ENCODE measurements around the gene RAB3B. TPM values are rescaled to one million over a fixed set of nuclear protein-coding genes. Genes with fewer than 3 reads are reported as not detected.

The RAB3B gene, protein sequence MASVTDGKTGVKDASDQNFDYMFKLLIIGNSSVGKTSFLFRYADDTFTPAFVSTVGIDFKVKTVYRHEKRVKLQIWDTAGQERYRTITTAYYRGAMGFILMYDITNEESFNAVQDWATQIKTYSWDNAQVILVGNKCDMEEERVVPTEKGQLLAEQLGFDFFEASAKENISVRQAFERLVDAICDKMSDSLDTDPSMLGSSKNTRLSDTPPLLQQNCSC
- under 1 TPM in 1 of 4 donors, not detected in 3; under 0.01 TPM for total RNA-seq

DNA sequence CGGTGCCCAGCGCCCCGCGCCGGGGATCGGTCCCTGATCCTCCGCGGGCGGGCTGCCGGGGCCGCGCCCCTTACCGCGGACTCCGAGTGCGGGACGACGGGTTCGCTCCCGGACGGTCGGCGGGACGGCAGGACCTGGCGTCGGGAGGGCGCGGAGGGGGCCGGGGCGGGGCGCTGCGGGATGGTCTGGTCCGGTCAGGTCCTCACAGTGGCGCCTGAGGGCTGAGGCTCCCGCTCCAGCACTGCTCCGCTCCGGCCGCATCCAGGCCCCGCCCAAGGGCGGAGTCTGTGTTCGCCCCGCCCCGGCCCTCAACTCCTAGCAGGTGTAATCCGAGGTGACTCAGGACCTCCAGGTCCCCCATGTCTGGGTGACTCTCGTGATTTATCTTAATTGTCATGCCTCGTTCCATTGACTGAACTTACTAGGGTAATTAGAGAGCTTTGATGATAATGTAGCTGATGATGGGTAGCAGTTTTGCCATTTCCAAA, at the start of gene RAB3B:
TSS of gene RAB3B (minus strand) at position 223 of the 488 bp plus-strand sequence. CDS start 13,583 bp downstream, outside the sequence.
- TF ChIP-seq, protein P1, sequence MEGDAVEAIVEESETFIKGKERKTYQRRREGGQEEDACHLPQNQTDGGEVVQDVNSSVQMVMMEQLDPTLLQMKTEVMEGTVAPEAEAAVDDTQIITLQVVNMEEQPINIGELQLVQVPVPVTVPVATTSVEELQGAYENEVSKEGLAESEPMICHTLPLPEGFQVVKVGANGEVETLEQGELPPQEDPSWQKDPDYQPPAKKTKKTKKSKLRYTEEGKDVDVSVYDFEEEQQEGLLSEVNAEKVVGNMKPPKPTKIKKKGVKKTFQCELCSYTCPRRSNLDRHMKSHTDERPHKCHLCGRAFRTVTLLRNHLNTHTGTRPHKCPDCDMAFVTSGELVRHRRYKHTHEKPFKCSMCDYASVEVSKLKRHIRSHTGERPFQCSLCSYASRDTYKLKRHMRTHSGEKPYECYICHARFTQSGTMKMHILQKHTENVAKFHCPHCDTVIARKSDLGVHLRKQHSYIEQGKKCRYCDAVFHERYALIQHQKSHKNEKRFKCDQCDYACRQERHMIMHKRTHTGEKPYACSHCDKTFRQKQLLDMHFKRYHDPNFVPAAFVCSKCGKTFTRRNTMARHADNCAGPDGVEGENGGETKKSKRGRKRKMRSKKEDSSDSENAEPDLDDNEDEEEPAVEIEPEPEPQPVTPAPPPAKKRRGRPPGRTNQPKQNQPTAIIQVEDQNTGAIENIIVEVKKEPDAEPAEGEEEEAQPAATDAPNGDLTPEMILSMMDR (IDR thresholded peaks at IDR 0.05; ENCODE audit: low read depth): no peak

DNA sequence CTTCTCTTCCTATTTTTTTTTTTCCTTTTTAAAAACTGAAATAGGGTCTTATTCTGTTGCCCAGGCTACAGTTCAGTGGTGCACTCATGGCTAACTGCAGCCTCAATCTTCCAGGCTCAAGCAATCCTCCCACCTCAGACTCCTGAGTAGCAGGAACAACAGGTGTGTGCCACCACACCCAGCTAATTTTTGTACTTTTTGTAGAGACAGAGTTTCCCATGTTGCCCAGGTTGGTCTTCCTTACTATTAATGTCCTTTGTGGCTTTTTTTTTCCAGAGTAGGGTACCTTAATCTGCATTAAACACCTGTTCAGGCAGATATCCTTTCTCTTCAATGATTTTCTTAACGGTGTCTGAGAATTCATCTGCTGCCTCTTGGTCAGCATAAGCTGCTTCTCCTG, 47.4 kb upstream of the RAB3B start:
- TF ChIP-seq, protein P1 (IDR thresholded peaks at IDR 0.05; ENCODE audit: low read depth): no peak

GRCh38 chr1:52037402-52037814, 46.9 kb upstream of the RAB3B start:
- TF ChIP-seq, protein P1 (IDR thresholded peaks at IDR 0.05; ENCODE audit: low read depth): no peak

DNA sequence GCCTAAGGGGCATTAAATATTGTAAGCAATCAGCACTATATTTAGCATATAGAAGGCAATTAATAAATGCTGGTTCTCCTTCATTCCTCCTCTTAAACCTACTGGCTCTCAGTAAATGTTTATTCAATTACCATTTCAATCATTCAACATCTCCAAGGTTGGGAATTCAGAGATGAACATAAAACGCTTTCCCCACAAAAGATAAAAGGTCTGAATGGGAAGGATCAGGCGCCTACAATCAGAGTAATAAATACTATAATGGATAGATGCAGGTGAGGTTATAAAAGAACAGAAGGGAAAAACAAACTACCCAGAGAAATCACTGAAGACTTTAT, 43.5 kb upstream of the RAB3B start:
- TF ChIP-seq, protein P1 (IDR thresholded peaks at IDR 0.05; ENCODE audit: low read depth): no peak

DNA sequence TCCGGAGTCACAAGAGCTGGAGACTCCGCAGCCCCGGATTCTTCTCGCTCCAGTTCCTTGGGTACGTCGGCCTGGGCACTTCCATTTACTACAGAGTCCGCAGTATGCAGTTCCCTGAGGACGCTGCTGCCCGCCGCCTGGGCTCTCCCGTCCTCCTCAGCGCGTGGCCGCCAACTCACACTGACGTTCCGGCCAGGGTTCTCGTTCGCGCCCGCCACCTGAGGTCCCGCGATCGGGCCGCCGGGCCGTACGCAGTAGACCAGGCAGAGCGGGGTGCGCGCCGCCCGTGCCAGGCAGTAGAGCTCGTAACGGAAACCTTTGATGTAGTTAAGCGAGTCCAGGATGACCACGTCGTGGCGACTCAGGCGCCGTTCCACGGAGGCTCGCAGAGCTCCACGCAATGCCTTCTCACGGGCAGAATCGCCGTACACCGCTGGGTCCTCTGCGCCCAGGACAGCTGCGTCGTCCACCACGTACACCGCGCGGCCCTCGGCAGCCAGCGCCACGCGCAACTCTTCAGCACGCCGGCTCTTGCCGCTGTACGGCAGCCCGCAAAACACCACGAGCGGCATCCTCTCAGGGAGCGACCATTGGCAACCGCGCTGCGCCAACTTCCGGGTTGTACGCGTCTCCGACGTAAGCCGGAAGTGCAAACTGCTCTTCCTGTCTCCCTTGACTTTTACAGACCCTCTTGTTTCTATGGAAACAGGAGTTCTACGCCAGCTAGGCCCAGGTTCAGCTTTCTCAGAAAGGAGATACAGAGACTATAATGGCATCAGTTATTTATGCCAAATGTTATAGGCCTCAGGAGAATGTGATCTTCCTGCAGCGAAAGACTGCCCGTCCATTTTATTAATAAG, 42.9 kb upstream of the RAB3B start, which contains the start of gene KTI12:
TSS of gene KTI12 (minus strand) at position 621 of the 860 bp plus-strand sequence. CDS start at position 572, 49 bp downstream.
- TF ChIP-seq, protein P1 (IDR thresholded peaks at IDR 0.05; ENCODE audit: low read depth): no peak

- TF ChIP-seq, protein P1 (IDR thresholded peaks at IDR 0.05; ENCODE audit: low read depth): no peak
Measured at GRCh38 chr1:52032785-52033131, 42.3 kb upstream of the RAB3B start.

- TF ChIP-seq, protein P1 (IDR thresholded peaks at IDR 0.05; ENCODE audit: low read depth): no peak
Measured at GRCh38 chr1:52032124-52032784, 41.8 kb upstream of the RAB3B start.
